ENCODE results near the gene CNOT6.
A peak's percentile ranks its signal among the peaks of the same experiment; 100 is the strongest.
"Not testable (repeated sequence)": the region's sequence is repeated elsewhere in the genome, so short reads cannot be mapped to it uniquely, and the experiment has no call there.

The CNOT6 gene

GRCh38 chr5:180494060-180494509 lies at the start of gene CNOT6:
CNOT6 (plus strand) TSS chr5:180494379; CDS start chr5:180529277, 34,898 bp downstream.
- Histone ChIP-seq H3K27me3 (ENCODE audit: low read depth, low read length) (no peaks in the 10 kb centered on the region), H2AFZ (ENCODE audit: low read depth, low read length) (peak within 1 kb of the TSS; percentile 90; the same call in 1 of the 2 replicates), H4K20me1 (ENCODE audit: insufficient read depth, low read length) (peaks cover 35% of the 10 kb centered on the region), H3K27ac (ENCODE audit: low read length) (peak within 1 kb of the TSS; percentile 55), H3K4me2 (ENCODE audit: low read length) (peak within 1 kb of the TSS; percentile 92), H3K9me3 (ENCODE audit: insufficient read depth, low read length) (no peaks in the 10 kb centered on the region), H3K9ac (ENCODE audit: low read length) (peak within 1 kb of the TSS; percentile 82), H3K36me3 (replicated peaks; ENCODE audit: low read depth, low read length) (peaks cover 11% of the 10 kb centered on the region), H3K79me2 (ENCODE audit: low read length) (peaks cover 48% of the 10 kb centered on the region), H3K4me3 (ENCODE audit: low read length) (peak within 1 kb of the TSS; percentile 86), H3K4me1 (ENCODE audit: low read length) (peaks cover 15% of the 10 kb centered on the region)
- TF ChIP-seq, protein P1, sequence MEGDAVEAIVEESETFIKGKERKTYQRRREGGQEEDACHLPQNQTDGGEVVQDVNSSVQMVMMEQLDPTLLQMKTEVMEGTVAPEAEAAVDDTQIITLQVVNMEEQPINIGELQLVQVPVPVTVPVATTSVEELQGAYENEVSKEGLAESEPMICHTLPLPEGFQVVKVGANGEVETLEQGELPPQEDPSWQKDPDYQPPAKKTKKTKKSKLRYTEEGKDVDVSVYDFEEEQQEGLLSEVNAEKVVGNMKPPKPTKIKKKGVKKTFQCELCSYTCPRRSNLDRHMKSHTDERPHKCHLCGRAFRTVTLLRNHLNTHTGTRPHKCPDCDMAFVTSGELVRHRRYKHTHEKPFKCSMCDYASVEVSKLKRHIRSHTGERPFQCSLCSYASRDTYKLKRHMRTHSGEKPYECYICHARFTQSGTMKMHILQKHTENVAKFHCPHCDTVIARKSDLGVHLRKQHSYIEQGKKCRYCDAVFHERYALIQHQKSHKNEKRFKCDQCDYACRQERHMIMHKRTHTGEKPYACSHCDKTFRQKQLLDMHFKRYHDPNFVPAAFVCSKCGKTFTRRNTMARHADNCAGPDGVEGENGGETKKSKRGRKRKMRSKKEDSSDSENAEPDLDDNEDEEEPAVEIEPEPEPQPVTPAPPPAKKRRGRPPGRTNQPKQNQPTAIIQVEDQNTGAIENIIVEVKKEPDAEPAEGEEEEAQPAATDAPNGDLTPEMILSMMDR (IDR thresholded peaks at IDR 0.05; ENCODE audit: low read depth, low read length) = no peak
- TF ChIP-seq EZH2phosphoT487 (IDR thresholded peaks at IDR 0.05; ENCODE audit: low read depth) = no peak

DNA sequence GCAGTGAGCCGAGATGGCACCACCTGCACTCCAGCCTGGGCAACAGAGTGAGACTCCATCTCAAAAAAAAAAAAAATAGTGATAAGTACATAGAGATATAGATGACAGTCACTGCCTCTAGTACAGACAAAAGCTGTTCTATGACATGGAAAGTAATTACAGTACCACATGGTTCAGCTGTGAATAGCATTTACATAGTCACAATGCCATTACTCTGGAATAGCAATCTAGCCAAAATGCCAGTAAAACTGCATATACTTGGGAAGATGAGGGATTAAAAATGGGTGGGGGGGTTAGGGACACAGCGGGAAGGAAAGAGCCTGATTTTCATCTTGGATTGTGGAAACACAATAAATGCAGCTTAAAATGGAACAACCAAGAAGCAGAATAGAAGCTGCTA lies 39.4 kb upstream of the CNOT6 start:
- no peak overlapping the region for H3K27ac ChIP-seq (ENCODE audit: low read length)
- H3K36me3 ChIP-seq (replicated peaks; ENCODE audit: low read depth, low read length) = no peaks in the 10 kb centered on the region
- no peak overlapping the region for H2AFZ ChIP-seq (ENCODE audit: low read depth, low read length)
- no peaks in the 10 kb centered on the region for H4K20me1 ChIP-seq (ENCODE audit: insufficient read depth, low read length)
- TF ChIP-seq EZH2phosphoT487 (IDR thresholded peaks at IDR 0.05; ENCODE audit: low read depth) = no peak
- TF ChIP-seq, protein P1 (IDR thresholded peaks at IDR 0.05; ENCODE audit: low read depth, low read length) = no peak
- no peaks in the 10 kb centered on the region; the same call in 1 of the 2 replicates for H3K27me3 ChIP-seq (ENCODE audit: low read depth, low read length)
- no peak overlapping the region for H3K4me3 ChIP-seq (ENCODE audit: low read length)
- no peaks in the 10 kb centered on the region for H3K4me1 ChIP-seq (ENCODE audit: low read length)
- H3K9ac ChIP-seq (ENCODE audit: low read length) = no peak overlapping the region
- no peaks in the 10 kb centered on the region for H3K9me3 ChIP-seq (ENCODE audit: insufficient read depth, low read length)
- no peak overlapping the region for H3K4me2 ChIP-seq (ENCODE audit: low read length)
- H3K79me2 ChIP-seq (ENCODE audit: low read length) = no peaks in the 10 kb centered on the region

- Histone ChIP-seq H2AFZ (ENCODE audit: low read depth, low read length) (no peak overlapping the region), H3K9ac (ENCODE audit: low read length) (no peak overlapping the region), H3K79me2 (ENCODE audit: low read length) (no peaks in the 10 kb centered on the region), H3K4me2 (ENCODE audit: low read length) (no peak overlapping the region), H3K27me3 (ENCODE audit: low read depth, low read length) (no peaks in the 10 kb centered on the region; the same call in 1 of the 2 replicates), H3K4me3 (ENCODE audit: low read length) (no peak overlapping the region), H3K9me3 (ENCODE audit: insufficient read depth, low read length) (no peaks in the 10 kb centered on the region), H3K27ac (ENCODE audit: low read length) (no peak overlapping the region), H3K4me1 (ENCODE audit: low read length) (no peaks in the 10 kb centered on the region), H4K20me1 (ENCODE audit: insufficient read depth, low read length) (no peaks in the 10 kb centered on the region), H3K36me3 (replicated peaks; ENCODE audit: low read depth, low read length) (no peaks in the 10 kb centered on the region)
- TF ChIP-seq EZH2phosphoT487 (IDR thresholded peaks at IDR 0.05; ENCODE audit: low read depth) = no peak
- TF ChIP-seq, protein P1 (IDR thresholded peaks at IDR 0.05; ENCODE audit: low read depth, low read length) = no peak
Observed at GRCh38 chr5:180455872-180456271, 38.3 kb upstream of the CNOT6 start.

GRCh38 chr5:180456792-180457191 lies 37.4 kb upstream of the CNOT6 start:
- Histone ChIP-seq H3K36me3 (replicated peaks; ENCODE audit: low read depth, low read length) (no peaks in the 10 kb centered on the region), H3K27me3 (ENCODE audit: low read depth, low read length) (no peaks in the 10 kb centered on the region; the same call in 1 of the 2 replicates), H3K27ac (ENCODE audit: low read length) (no peak overlapping the region), H3K4me3 (ENCODE audit: low read length) (no peak overlapping the region), H3K9ac (ENCODE audit: low read length) (no peak overlapping the region), H3K4me2 (ENCODE audit: low read length) (no peak overlapping the region), H3K4me1 (ENCODE audit: low read length) (no peaks in the 10 kb centered on the region), H4K20me1 (ENCODE audit: insufficient read depth, low read length) (no peaks in the 10 kb centered on the region), H2AFZ (ENCODE audit: low read depth, low read length) (no peak overlapping the region), H3K9me3 (ENCODE audit: insufficient read depth, low read length) (no peaks in the 10 kb centered on the region), H3K79me2 (ENCODE audit: low read length) (no peaks in the 10 kb centered on the region)
- TF ChIP-seq, protein P1 (IDR thresholded peaks at IDR 0.05; ENCODE audit: low read depth, low read length) = no peak
- TF ChIP-seq EZH2phosphoT487 (IDR thresholded peaks at IDR 0.05; ENCODE audit: low read depth) = no peak

- H3K4me3 ChIP-seq (ENCODE audit: low read length); H3K9me3 ChIP-seq (ENCODE audit: insufficient read depth, low read length); H3K27me3 ChIP-seq (ENCODE audit: low read depth, low read length); H2AFZ ChIP-seq (ENCODE audit: low read depth, low read length); H3K36me3 ChIP-seq (replicated peaks; ENCODE audit: low read depth, low read length); H4K20me1 ChIP-seq (ENCODE audit: insufficient read depth, low read length); H3K27ac ChIP-seq (ENCODE audit: low read length); H3K9ac ChIP-seq (ENCODE audit: low read length); H3K4me1 ChIP-seq (ENCODE audit: low read length); H3K4me2 ChIP-seq (ENCODE audit: low read length); H3K79me2 ChIP-seq (ENCODE audit: low read length): not testable (repeated sequence)
Observed at GRCh38 chr5:180458852-180459673, 35.1 kb upstream of the CNOT6 start.

GRCh38 chr5:180459674-180460142 lies 34.5 kb upstream of the CNOT6 start:
- not testable (repeated sequence) for H3K79me2 ChIP-seq (ENCODE audit: low read length); H3K9ac ChIP-seq (ENCODE audit: low read length); H3K27me3 ChIP-seq (ENCODE audit: low read depth, low read length); H3K36me3 ChIP-seq (replicated peaks; ENCODE audit: low read depth, low read length); H3K4me2 ChIP-seq (ENCODE audit: low read length); H3K4me3 ChIP-seq (ENCODE audit: low read length); H3K9me3 ChIP-seq (ENCODE audit: insufficient read depth, low read length); H4K20me1 ChIP-seq (ENCODE audit: insufficient read depth, low read length); H3K27ac ChIP-seq (ENCODE audit: low read length); H2AFZ ChIP-seq (ENCODE audit: low read depth, low read length); H3K4me1 ChIP-seq (ENCODE audit: low read length)
